K562 (cell line): ENCODE measurements around the gene DGAT2. TPM values are rescaled to one million over a fixed set of nuclear protein-coding genes. Genes with fewer than 3 reads are reported as not detected.

Experiments used
- CREBBP ChIP-seq: IDR thresholded peaks from one replicate; pipeline ENCODE4 v1.6.1; 2012; ENCODE audit warnings: low read depth, mild to moderate bottlenecking, control low read depth, inconsistent platforms, low read length
- ELF4 ChIP-seq: fragments of 450-650 bp; formaldehyde crosslinking; IDR thresholded peaks from 2 replicates; pipeline ENCODE4 v1.4.0; 2022; ENCODE audit warnings: missing genetic modification characterization
- GTF2F1 ChIP-seq: IDR thresholded peaks from 2 replicates; pipeline ENCODE4 v1.6.1; 2011; ENCODE audit warnings: low read depth, low read length, improper control_type of control experiment
- HDAC6 ChIP-seq: IDR thresholded peaks from 2 replicates; pipeline ENCODE4 v1.6.1; 2012; ENCODE audit warnings: low read depth, mild to moderate bottlenecking, control low read depth, inconsistent platforms, low read length, moderate library complexity
- NCOA4 ChIP-seq: fragments of 450-650 bp; IDR thresholded peaks from 2 replicates; pipeline ENCODE4 v1.6.1; 2018; ENCODE audit warnings: mild to moderate bottlenecking; ENCODE audit not compliant: partially characterized antibody
- PHB ChIP-seq: fragments of 250-450 bp; sonication (Bioruptor Pico); IDR thresholded peaks from 2 replicates; pipeline ENCODE4 v1.5.0; 2021
- POLR2G ChIP-seq: fragments of 200-400 bp; formaldehyde crosslinking; IDR thresholded peaks from 2 replicates; pipeline ENCODE4 v1.6.1; 2017; ENCODE audit warnings: low read depth, mild to moderate bottlenecking, antibody characterized with exemption, low read length, moderate library complexity
- PPARD ChIP-seq: fragments of 250-450 bp; sonication (Bioruptor Pico); IDR thresholded peaks from 2 replicates; pipeline ENCODE4 v1.8.0; 2022; ENCODE audit warnings: inconsistent platforms, mild to moderate bottlenecking, moderate library complexity
- SP1 ChIP-seq: sonication (generic); formaldehyde crosslinking; IDR thresholded peaks from 2 replicates; pipeline ENCODE4 v1.8.1; 2022; ENCODE audit warnings: mild to moderate bottlenecking, missing genetic modification reagents
- SRF ChIP-seq, 2 experiments: fragments of 250-450, 450-650 bp in 1 of 2; sonication (Bioruptor Pico) in 1 of 2; sonication (generic) in 1 of 2; formaldehyde crosslinking; IDR thresholded peaks; 2 replicates each; pipeline versions ENCODE4 v1.5.0 to v1.5.1; 2020 to 2022; ENCODE audit warnings: mild to moderate bottlenecking in 1 of 2, missing genetic modification reagents in 1 of 2
- TCFL5 ChIP-seq: fragments of 250-450 bp; sonication (Bioruptor Pico); conservative IDR thresholded peaks from 2 replicates; pipeline ENCODE4 v1.6.1; 2021; ENCODE audit warnings: mild to moderate bottlenecking, moderate library complexity, matching md5 sums
- ZFX ChIP-seq: sonication (generic); formaldehyde crosslinking; IDR thresholded peaks from 2 replicates; pipeline ENCODE4 v1.8.0; 2022; ENCODE audit warnings: mild to moderate bottlenecking, missing genetic modification reagents, moderate library complexity
- ZKSCAN8 ChIP-seq: fragments of 200-800 bp; sonication (Bioruptor generic); IDR thresholded peaks from 2 replicates; pipeline ENCODE4 v1.6.1; 2016; ENCODE audit warnings: missing genetic modification characterization, missing compliant biosample characterization
- ZNF316 ChIP-seq: fragments of 450-650 bp; IDR thresholded peaks from 2 replicates; pipeline ENCODE4 v1.6.1; 2016
- ZNF507 ChIP-seq: conservative IDR thresholded peaks from 2 replicates; pipeline ENCODE4 v1.6.1; 2017; ENCODE audit warnings: missing genetic modification characterization, missing compliant biosample characterization
- polyA plus RNA-seq, 8 experiments: library from polyadenylated mRNA; depleted of rRNA in 4 of 8; stranded (reverse) in 5 of 8; unstranded in 3 of 8; fragments of >200 nt; fragmentation: Nextera tagmentation in 2 of 8; fragmentation: Illumina TruSeq in 1 of 8; extraction: Ambion mirVana in 2 of 8; extraction: Trizol in 1 of 8; gene quantifications; 2 replicates each; pipeline versions ENCODE4 v1.2.1 to v1.2.3, GENCODE V29; 2011 to 2014; ENCODE audit warnings: inconsistent platforms in 1 of 8, missing spikeins in 1 of 8
- total RNA-seq, 7 experiments: library from RNA; depleted of rRNA in 6 of 7; stranded (reverse); fragments of >200 nt in 6 of 7; fragmentation: Illumina TruSeq in 2 of 7; extraction: Trizol in 2 of 7; gene quantifications; 2 replicates each; pipeline versions ENCODE4 v1.2.1 to v1.2.3, GENCODE V29; 2011 to 2021; ENCODE audit warnings: low replicate concordance in 1 of 7
- TF ChIP-seq, protein P1 (sequence below): fragments of 200-400 bp; formaldehyde crosslinking; IDR thresholded peaks from 2 replicates; pipeline ENCODE4 v1.6.1; 2017; ENCODE audit warnings: mild to moderate bottlenecking, low read depth, low read length, moderate library complexity
- TF ChIP-seq, protein P2 (sequence below): sonication (generic); formaldehyde crosslinking; IDR thresholded peaks from 2 replicates; pipeline ENCODE4 v1.8.0; 2022; ENCODE audit warnings: missing genetic modification reagents, mild to moderate bottlenecking, moderate library complexity, borderline replicate concordance
- TF ChIP-seq, protein P3 (sequence below): fragments of 250-450 bp; sonication (Bioruptor Pico); IDR thresholded peaks from 2 replicates; pipeline ENCODE4 v1.8.0; 2021; ENCODE audit warnings: moderate library complexity, mild to moderate bottlenecking, inconsistent platforms
- TF ChIP-seq, protein P4 (sequence below): fragments of 450-650 bp; IDR thresholded peaks from 2 replicates; pipeline ENCODE4 v1.6.1; 2017; ENCODE audit warnings: antibody characterized with exemption
- TF ChIP-seq, protein P5 (sequence below): fragments of 250-450 bp; sonication (Bioruptor Pico); IDR thresholded peaks from 2 replicates; pipeline ENCODE4 v1.5.0; 2021
- TF ChIP-seq, protein P6 (sequence below): sonication (generic); formaldehyde crosslinking; IDR thresholded peaks from 2 replicates; pipeline ENCODE4 v1.8.1; 2023; ENCODE audit warnings: mild to moderate bottlenecking, missing genetic modification reagents, moderate library complexity

Gene DGAT2
- total and polyA plus RNA-seq, 9 of the 15 experiments (the other 6 are each of a cell fraction or from before 2014, with no cell fraction given): 0.68 to 2.8 (median 1.8) TPM

DNA sequence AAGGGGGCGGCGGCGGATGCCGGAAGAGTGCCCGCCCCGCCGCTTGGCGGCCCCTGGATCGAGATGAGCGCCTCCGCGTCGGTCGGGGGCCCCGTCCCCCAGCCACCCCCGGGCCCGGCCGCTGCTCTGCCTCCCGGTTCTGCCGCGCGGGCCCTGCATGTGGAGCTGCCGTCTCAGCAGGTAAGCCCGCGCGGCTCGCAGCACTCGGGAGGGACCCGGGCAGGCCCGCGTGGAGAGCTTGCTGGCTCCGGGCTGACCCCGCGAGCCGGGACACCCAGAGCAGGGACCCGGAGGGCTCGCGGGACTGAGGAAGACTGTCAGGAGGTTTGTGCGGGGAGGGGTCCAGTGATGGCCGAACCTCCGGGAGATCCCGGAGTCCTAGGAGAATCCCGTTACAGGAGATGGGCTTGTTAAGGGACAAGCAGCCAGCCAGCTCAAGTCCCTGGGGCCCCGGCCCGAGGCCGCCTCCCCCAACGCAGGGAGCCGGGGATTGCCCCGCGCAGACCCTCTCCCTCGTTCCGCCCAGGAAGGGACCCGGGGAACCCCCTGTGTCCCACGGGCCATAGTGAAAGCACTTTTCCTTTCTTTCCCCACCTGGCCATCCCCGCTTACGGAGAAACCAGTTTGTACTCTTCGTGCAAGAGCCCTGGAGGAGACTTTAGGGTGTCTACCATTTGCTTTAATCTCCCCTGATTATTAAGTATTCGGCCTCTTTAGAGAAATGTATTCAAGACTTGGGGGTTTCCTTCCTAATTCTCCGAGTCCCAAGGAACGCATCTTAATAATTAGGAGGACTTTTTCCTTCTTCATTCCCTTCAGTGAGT is 47.0 kb downstream of the DGAT2 start (continued):
- TF ChIP-seq, protein P1, sequence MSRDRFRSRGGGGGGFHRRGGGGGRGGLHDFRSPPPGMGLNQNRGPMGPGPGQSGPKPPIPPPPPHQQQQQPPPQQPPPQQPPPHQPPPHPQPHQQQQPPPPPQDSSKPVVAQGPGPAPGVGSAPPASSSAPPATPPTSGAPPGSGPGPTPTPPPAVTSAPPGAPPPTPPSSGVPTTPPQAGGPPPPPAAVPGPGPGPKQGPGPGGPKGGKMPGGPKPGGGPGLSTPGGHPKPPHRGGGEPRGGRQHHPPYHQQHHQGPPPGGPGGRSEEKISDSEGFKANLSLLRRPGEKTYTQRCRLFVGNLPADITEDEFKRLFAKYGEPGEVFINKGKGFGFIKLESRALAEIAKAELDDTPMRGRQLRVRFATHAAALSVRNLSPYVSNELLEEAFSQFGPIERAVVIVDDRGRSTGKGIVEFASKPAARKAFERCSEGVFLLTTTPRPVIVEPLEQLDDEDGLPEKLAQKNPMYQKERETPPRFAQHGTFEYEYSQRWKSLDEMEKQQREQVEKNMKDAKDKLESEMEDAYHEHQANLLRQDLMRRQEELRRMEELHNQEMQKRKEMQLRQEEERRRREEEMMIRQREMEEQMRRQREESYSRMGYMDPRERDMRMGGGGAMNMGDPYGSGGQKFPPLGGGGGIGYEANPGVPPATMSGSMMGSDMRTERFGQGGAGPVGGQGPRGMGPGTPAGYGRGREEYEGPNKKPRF: no peak
- TF ChIP-seq, protein P2, sequence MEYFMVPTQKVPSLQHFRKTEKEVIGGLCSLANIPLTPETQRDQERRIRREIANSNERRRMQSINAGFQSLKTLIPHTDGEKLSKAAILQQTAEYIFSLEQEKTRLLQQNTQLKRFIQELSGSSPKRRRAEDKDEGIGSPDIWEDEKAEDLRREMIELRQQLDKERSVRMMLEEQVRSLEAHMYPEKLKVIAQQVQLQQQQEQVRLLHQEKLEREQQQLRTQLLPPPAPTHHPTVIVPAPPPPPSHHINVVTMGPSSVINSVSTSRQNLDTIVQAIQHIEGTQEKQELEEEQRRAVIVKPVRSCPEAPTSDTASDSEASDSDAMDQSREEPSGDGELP: no peak
- TF ChIP-seq POLR2G: peak; percentile 79
- TF ChIP-seq ELF4: no peak
- no peak for TF ChIP-seq ZKSCAN8 (CRISPR knock-in tag)
- TF ChIP-seq, protein P3, sequence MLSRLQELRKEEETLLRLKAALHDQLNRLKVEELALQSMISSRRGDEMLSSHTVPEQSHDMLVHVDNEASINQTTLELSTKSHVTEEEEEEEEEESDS (CRISPR knock-in tag): no peak
- TF ChIP-seq, protein P4, sequence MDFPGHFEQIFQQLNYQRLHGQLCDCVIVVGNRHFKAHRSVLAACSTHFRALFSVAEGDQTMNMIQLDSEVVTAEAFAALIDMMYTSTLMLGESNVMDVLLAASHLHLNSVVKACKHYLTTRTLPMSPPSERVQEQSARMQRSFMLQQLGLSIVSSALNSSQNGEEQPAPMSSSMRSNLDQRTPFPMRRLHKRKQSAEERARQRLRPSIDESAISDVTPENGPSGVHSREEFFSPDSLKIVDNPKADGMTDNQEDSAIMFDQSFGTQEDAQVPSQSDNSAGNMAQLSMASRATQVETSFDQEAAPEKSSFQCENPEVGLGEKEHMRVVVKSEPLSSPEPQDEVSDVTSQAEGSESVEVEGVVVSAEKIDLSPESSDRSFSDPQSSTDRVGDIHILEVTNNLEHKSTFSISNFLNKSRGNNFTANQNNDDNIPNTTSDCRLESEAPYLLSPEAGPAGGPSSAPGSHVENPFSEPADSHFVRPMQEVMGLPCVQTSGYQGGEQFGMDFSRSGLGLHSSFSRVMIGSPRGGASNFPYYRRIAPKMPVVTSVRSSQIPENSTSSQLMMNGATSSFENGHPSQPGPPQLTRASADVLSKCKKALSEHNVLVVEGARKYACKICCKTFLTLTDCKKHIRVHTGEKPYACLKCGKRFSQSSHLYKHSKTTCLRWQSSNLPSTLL: no peak
- TF ChIP-seq PPARD (CRISPR knock-in tag): no peak
- TF ChIP-seq, protein P5, sequence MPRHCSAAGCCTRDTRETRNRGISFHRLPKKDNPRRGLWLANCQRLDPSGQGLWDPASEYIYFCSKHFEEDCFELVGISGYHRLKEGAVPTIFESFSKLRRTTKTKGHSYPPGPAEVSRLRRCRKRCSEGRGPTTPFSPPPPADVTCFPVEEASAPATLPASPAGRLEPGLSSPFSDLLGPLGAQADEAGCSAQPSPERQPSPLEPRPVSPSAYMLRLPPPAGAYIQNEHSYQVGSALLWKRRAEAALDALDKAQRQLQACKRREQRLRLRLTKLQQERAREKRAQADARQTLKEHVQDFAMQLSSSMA (CRISPR knock-in tag): no peak
- peak; percentile 73 for TF ChIP-seq ZFX
- no peak for TF ChIP-seq HDAC6
- TF ChIP-seq ZNF507 (tag): no peak
- no peak for TF ChIP-seq PHB
- TF ChIP-seq ZNF316: no peak
- TF ChIP-seq NCOA4: no peak
- TF ChIP-seq CREBBP: no peak
- TF ChIP-seq TCFL5 (CRISPR knock-in tag): no peak
- TF ChIP-seq SP1 (CRISPR knock-in tag): no peak
- TF ChIP-seq GTF2F1: no peak
- TF ChIP-seq SRF (CRISPR knock-in tag; IDR thresholded peaks at IDR 0.05): no peak
- TF ChIP-seq, protein P6, sequence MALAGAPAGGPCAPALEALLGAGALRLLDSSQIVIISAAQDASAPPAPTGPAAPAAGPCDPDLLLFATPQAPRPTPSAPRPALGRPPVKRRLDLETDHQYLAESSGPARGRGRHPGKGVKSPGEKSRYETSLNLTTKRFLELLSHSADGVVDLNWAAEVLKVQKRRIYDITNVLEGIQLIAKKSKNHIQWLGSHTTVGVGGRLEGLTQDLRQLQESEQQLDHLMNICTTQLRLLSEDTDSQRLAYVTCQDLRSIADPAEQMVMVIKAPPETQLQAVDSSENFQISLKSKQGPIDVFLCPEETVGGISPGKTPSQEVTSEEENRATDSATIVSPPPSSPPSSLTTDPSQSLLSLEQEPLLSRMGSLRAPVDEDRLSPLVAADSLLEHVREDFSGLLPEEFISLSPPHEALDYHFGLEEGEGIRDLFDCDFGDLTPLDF: no peak
